GM15510 (cell line): Measurements from ENCODE around the gene SYNE3.

ENCODE experiments used
- POLR2A ChIP-seq: IDR thresholded peaks from 3 replicates; pipeline ENCODE4 v1.6.1; 2011; ENCODE audit warnings: borderline replicate concordance; ENCODE audit not compliant: insufficient read length; ENCODE audit errors: extremely low read depth

SYNE3 gene

GRCh38 chr14:95510804-95511203 lies 5.6 kb downstream of the SYNE3 start:
- TF ChIP-seq POLR2A: no peak

GRCh38 chr14:95509495-95509894 lies 7.0 kb downstream of the SYNE3 start:
- no peak for TF ChIP-seq POLR2A

- no peak for TF ChIP-seq POLR2A
Measured at GRCh38 chr14:95508377-95508776, 8.1 kb downstream of the SYNE3 start.

- no peak for TF ChIP-seq POLR2A
Measured at GRCh38 chr14:95507701-95508103, 8.7 kb downstream of the SYNE3 start.

- TF ChIP-seq POLR2A: no peak
Measured at GRCh38 chr14:95507174-95507573, 9.3 kb downstream of the SYNE3 start.

GRCh38 chr14:95505030-95505589 lies 11.3 kb downstream of the SYNE3 start:
- TF ChIP-seq POLR2A: no peak

GRCh38 chr14:95504135-95505029 lies 12.1 kb downstream of the SYNE3 start:
- TF ChIP-seq POLR2A: no peak

- TF ChIP-seq POLR2A: no peak
Measured at GRCh38 chr14:95503365-95504134, 12.9 kb downstream of the SYNE3 start.

- TF ChIP-seq POLR2A: no peak
Measured at GRCh38 chr14:95502381-95502950, 14.0 kb downstream of the SYNE3 start.

GRCh38 chr14:95500772-95501401 lies 15.6 kb downstream of the SYNE3 start:
- TF ChIP-seq POLR2A: no peak

- TF ChIP-seq POLR2A: no peak
Measured at GRCh38 chr14:95500201-95500681, 16.2 kb downstream of the SYNE3 start.

GRCh38 chr14:95499354-95499750 lies 17.1 kb downstream of the SYNE3 start:
- no peak for TF ChIP-seq POLR2A

GRCh38 chr14:95498622-95499353 lies 17.7 kb downstream of the SYNE3 start:
- no peak for TF ChIP-seq POLR2A

- no peak for TF ChIP-seq POLR2A
Measured at GRCh38 chr14:95497561-95498011, 18.9 kb downstream of the SYNE3 start.
